GM21390 (cell line): ENCODE measurements around the gene ARHGAP22.
"Not testable (repeated sequence)": the region's sequence is repeated elsewhere in the genome, so short reads cannot be mapped to it uniquely, and the experiment has no call there.

Source experiments
- ATAC-seq: cut with Tn5 transposase; IDR thresholded peaks from one replicate; pipeline ENCODE4 v1.9.1; 2021; ENCODE audit not compliant: unreplicated experiment

ARHGAP22 gene

GRCh38 chr10:48439581-48440041 lies 165.3 kb downstream of the ARHGAP22 start:
- no peak for ATAC-seq

GRCh38 chr10:48439031-48439430 lies 165.8 kb downstream of the ARHGAP22 start:
- ATAC-seq = no peak

- ATAC-seq = no peak
These were observed 167.3 kb downstream of the ARHGAP22 start for GRCh38 chr10:48437546-48437945.

- ATAC-seq = no peak
These were observed 173.0 kb downstream of the ARHGAP22 start for GRCh38 chr10:48431871-48432270.

GRCh38 chr10:48430402-48430993 lies 174.4 kb downstream of the ARHGAP22 start:
- ATAC-seq = no peak

GRCh38 chr10:48429309-48429708 lies 175.6 kb downstream of the ARHGAP22 start:
- ATAC-seq = no peak

- no peak for ATAC-seq
These were observed 176.0 kb downstream of the ARHGAP22 start for GRCh38 chr10:48428896-48429295.

GRCh38 chr10:48423884-48424283 lies 181.0 kb downstream of the ARHGAP22 start:
- ATAC-seq = no peak

GRCh38 chr10:48421862-48422261 lies 183.0 kb downstream of the ARHGAP22 start:
- ATAC-seq = not testable (repeated sequence)

GRCh38 chr10:48419714-48420113 lies 185.2 kb downstream of the ARHGAP22 start:
- no peak for ATAC-seq

GRCh38 chr10:48418189-48418788 lies 186.6 kb downstream of the ARHGAP22 start:
- no peak for ATAC-seq

GRCh38 chr10:48417374-48417773 lies 187.5 kb downstream of the ARHGAP22 start:
- no peak for ATAC-seq

- no peak for ATAC-seq
These were observed 188.2 kb downstream of the ARHGAP22 start for GRCh38 chr10:48416584-48417232.

- ATAC-seq = no peak
These were observed 190.1 kb downstream of the ARHGAP22 start for GRCh38 chr10:48414778-48415177.

- no peak for ATAC-seq
These were observed 190.7 kb downstream of the ARHGAP22 start for GRCh38 chr10:48414160-48414559.

GRCh38 chr10:48412933-48413332 lies 191.9 kb downstream of the ARHGAP22 start:
- ATAC-seq = no peak

GRCh38 chr10:48412081-48412480 lies 192.8 kb downstream of the ARHGAP22 start:
- ATAC-seq = no peak

- no peak for ATAC-seq
These were observed 193.4 kb downstream of the ARHGAP22 start for GRCh38 chr10:48411510-48411909.

- no peak for ATAC-seq
These were observed 194.4 kb downstream of the ARHGAP22 start for GRCh38 chr10:48410503-48410902.

GRCh38 chr10:48406658-48407057 lies 198.2 kb downstream of the ARHGAP22 start:
- no peak for ATAC-seq

- no peak for ATAC-seq
These were observed 198.7 kb downstream of the ARHGAP22 start for GRCh38 chr10:48406204-48406603.

GRCh38 chr10:48404646-48405045 lies 200.2 kb downstream of the ARHGAP22 start:
- no peak for ATAC-seq
